Fibroblast of the aortic adventitia (primary cell): ENCODE measurements around the gene CPLX1. TPM values are rescaled to one million over a fixed set of nuclear protein-coding genes. Genes with fewer than 3 reads are reported as not detected.

ENCODE experiments used
- DNase-seq: peaks from one replicate; pipeline ENCODE4 v3.0.0-alpha.2; 2010; ENCODE audit warnings: low read depth
- H3K4me3 ChIP-seq: 2 replicates; pipeline ENCODE4 v1.5.1; 2011; ENCODE audit warnings: low read depth, mild to moderate bottlenecking, control low read depth, low read length, moderate library complexity
- total RNA-seq: library from RNA; depleted of rRNA; stranded (reverse); fragments of >200 nt; gene quantifications from 2 replicates; pipeline ENCODE4 v1.2.3, GENCODE V29; 2012; ENCODE audit warnings: low replicate concordance
- TF ChIP-seq, protein P1 (sequence below): IDR thresholded peaks from 2 replicates; pipeline ENCODE4 v1.5.1; 2011; ENCODE audit warnings: mild to moderate bottlenecking, low read length, control low read depth, inconsistent platforms; ENCODE audit not compliant: insufficient read depth

The CPLX1 gene
- total RNA-seq, 1 donor: not detected

DNA sequence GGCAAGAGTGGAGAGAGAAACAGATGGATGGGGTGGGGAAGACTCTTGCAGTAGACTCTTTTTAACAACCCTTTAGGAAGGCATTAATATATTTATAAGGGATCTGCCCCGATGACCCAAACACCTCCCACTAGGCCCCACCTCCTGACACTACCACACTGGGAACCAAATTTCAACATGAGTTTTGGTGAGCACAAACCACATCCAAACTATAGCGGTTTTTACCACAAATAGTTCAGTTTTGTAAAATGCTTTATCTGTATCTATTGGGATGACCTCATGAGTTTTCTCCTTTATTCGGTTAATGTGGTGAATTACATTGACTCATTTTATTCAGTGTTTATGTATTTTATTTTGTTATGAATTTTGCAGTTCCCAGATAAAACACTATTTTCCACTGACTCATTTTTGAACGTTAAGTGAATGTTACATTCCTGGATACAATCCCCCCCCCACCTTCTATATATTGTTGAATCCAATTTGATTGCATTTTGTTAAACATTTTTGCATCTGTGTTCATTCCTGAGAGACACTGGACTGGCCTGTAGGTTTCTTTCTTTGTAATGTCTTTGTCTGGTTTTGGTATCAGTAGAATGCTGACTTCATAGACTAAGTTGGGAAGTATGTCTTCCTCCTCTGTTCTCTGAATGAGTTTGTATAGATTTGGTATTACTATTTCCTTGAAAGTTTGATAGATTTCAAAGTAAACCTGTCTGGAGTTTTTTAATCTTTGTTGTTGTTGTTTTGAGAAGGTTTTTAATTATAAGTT, 13.9 kb upstream of the CPLX1 start:
- TF ChIP-seq, protein P1, sequence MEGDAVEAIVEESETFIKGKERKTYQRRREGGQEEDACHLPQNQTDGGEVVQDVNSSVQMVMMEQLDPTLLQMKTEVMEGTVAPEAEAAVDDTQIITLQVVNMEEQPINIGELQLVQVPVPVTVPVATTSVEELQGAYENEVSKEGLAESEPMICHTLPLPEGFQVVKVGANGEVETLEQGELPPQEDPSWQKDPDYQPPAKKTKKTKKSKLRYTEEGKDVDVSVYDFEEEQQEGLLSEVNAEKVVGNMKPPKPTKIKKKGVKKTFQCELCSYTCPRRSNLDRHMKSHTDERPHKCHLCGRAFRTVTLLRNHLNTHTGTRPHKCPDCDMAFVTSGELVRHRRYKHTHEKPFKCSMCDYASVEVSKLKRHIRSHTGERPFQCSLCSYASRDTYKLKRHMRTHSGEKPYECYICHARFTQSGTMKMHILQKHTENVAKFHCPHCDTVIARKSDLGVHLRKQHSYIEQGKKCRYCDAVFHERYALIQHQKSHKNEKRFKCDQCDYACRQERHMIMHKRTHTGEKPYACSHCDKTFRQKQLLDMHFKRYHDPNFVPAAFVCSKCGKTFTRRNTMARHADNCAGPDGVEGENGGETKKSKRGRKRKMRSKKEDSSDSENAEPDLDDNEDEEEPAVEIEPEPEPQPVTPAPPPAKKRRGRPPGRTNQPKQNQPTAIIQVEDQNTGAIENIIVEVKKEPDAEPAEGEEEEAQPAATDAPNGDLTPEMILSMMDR: no peak
- DNase-seq: no peak

DNA sequence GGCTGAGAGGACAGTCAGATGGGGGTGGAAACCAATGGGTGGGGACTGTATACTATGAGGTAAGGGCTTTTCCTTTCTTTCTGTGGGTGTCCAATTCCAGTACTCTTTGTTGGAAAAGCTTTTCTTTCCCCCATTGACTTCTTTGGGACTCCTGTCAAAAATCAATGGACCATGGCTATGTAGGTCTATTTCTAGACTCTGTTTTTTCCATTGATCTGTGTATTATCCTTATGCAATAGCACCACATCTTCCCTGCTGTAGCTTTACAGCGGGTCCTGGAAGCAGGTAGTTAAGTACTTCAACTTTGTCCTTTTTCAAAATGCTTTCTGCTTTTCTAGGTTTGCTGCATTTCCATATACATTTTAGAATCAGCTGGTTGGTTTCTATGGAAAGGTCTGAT, 11.8 kb upstream of the CPLX1 start:
- TF ChIP-seq, protein P1: no peak
- H3K4me3 ChIP-seq: no peak overlapping the region
- DNase-seq: no peak

More for the DNA sequence above, 13.9 kb upstream of the CPLX1 start:
- H3K4me3 ChIP-seq: no peak overlapping the region

DNA sequence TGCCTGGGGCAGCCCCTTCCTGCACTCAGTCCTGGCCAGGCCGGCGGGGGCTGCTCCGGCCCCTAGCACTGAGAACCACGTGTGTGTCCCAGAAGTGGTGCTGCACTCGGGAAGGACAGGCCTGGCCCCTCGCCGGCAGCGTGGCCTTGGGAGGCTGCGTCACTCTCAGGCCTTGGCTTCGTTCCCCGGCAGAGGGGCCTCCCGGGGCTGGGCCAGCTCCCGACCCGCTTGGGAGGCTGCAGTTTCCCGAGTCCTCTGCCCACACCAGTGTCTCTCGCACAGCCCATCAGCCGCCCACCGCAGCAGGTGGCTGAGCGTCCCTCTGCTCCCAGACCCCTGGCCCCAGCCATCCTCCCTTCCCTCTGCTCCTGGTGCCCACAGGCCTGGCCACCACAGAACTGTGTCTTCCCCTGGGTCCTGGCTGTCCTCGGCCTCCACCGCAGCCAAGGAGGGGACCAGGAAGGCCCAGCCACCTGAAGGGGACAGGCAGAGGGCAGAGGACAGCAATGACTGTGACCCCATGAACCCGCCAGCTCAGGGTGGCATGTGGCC, 10.9 kb upstream of the CPLX1 start:
- H3K4me3 ChIP-seq: no peak overlapping the region
- TF ChIP-seq, protein P1: no peak
- no peak for DNase-seq

DNA sequence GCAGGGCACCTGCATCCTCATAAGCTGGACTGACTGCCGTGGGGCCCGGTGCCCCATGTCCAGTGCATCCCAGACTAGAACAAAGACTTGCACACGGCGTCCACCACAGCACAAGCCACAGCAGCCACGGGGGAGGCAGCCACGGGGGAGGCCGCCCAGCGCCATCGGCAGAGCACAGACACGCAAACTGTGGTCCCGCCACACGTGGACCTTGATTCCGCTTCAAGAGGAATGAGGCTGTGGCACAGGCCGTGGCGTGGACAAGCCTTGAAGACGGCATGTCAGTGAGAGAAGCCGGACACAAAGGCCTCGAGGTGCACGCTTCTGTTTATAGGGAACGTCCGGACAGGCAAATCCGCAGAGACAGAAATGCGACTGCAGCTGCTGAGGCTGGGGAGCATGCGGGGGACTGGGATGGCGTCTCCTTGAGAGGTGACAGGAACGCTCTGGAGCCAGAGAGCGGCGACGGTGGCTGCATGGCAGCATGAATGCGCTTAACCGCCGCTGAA, 10.1 kb upstream of the CPLX1 start:
- DNase-seq: no peak
- TF ChIP-seq, protein P1: no peak
- no peak overlapping the region for H3K4me3 ChIP-seq

DNA sequence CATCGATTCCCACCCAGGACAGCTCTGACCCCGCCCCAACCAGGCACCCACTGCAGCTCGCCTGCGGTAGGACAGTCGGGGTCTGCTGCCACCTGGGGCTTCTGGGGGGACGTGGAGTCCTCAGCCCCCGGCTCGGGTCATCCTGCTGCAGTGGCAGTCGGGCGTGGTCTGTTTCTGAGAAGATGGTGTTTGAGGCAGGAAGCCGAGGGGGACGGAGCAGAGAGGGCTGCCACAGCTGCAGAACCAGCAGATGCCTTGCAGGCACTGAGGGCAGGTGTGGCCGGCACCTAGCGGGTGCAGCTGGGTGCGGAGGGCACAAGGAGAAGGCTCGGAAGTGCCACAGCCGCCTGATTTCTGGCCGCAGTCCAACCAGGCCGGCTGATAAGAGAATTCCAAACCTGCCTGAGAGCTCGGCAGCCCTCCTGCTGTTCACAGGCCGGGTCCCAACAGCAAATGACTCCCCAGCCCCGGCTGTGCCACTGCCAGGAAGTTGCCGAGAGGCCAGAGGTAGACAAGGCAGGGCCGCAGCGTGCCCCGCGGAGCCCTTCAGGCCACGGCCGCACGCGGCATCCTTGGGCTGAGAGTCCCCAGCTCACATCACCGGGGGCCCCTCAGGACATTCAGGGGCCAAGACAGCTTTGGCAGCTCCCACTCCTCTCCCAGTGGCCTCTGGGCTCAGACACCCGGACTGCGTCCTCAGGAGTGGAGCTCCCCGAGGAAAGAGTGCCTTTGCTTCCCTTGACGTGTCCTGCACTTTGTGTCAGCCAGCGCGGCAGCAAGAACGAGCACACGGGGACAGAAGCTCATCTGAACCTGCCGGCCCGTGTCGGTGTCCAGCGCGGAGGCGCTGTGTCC, 9.4 kb upstream of the CPLX1 start:
- DNase-seq: no peak
- TF ChIP-seq, protein P1: no peak

DNA sequence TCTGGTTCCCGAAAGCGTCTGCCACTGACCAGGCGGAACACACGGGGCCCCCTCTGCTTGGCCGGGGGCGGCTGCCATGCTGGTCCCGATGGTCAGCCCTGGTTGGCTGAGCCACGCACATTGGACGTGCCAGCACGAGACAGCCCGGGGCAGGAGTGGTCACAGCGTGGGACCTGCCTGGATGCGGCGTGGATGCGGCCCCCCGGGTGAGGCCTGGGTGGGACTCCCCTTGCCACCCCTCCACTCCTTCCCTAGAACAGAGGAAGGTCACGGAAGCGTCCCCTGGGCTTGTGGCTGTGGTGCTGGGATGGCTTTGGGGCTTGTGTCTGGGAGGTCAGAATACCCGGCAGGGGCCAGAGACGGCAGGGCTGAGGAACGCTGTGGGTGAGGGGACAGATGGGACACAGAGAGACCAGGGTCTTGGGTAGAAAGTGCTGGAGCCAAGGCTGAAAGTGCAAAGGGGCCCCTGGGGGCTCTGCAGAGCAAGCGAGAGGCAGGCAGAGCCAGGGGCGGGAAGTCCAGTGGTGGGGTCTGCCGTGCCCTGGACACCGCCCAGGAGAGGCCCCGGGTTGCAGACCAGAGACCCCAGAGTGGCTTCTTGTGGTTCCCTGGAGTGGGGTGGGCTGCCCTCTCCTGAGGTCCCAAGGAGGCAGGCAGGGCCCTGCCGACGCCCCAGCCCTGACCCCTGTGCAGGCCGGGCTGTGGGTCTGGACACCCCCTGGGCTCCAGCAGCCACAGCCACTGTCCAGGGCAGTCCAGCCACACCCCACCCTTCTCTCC, 8.6 kb upstream of the CPLX1 start:
- H3K4me3 ChIP-seq: no peak overlapping the region
- no peak for DNase-seq
- TF ChIP-seq, protein P1: no peak

More for the DNA sequence above, 9.4 kb upstream of the CPLX1 start:
- no peak overlapping the region for H3K4me3 ChIP-seq
